Activated naive CD8-positive, alpha-beta T cell treated with anti-CD3 and anti-CD28 coated beads, Interleukin-2, amount 10 ng/mL, durations not matched to agents 7 days and 5 days (primary cell): ENCODE data around the gene SAPCD2. TPM values are rescaled to one million over a fixed set of nuclear protein-coding genes. Genes with fewer than 3 reads are reported as not detected.
"Not testable (repeated sequence)": the region's sequence is repeated elsewhere in the genome, so short reads cannot be mapped to it uniquely, and the experiment has no call there.

Source experiments
- ATAC-seq: fragments of 150-1000 bp; cut with Tn5 transposase; one replicate; pipeline ENCODE4 v1.10.0; 2021; ENCODE audit warnings: low read depth, moderate library complexity
- POLR2A ChIA-PET: fragments of 350-600 bp; sonication (Branson Sonifier 250); formaldehyde crosslinking; loops from one replicate; lab custom pipeline; 2021; ENCODE audit warnings: antibody characterized with exemption; lab: Charles Lee
- DNase-seq: peaks from one replicate; pipeline ENCODE4 v3.0.0; 2021
- H3K27ac Mint-ChIP-seq: one replicate; pipeline ENCODE4 v1.8.0; 2022; ENCODE audit warnings: mild to moderate bottlenecking, mixed read lengths
- H3K27me3 Mint-ChIP-seq: one replicate; pipeline ENCODE4 v1.8.0; 2022; ENCODE audit warnings: mild to moderate bottlenecking, moderate library complexity, mixed read lengths
- H3K36me3 Mint-ChIP-seq: one replicate; pipeline ENCODE4 v1.8.0; 2021; ENCODE audit warnings: mild to moderate bottlenecking, mixed read lengths
- H3K4me1 Mint-ChIP-seq: one replicate; pipeline ENCODE4 v1.8.0; 2021; ENCODE audit warnings: mixed read lengths
- H3K4me3 Mint-ChIP-seq: one replicate; pipeline ENCODE4 v1.8.0; 2022; ENCODE audit warnings: mild to moderate bottlenecking, moderate library complexity, mixed read lengths
- H3K9me3 Mint-ChIP-seq: one replicate; pipeline ENCODE4 v1.8.0; 2021; ENCODE audit warnings: mixed read lengths
- total RNA-seq, 2 experiments: library from RNA; stranded (reverse); gene quantifications; one replicate each; pipeline ENCODE4 v1.2.3, GENCODE V29; 2021

Gene SAPCD2
- total RNA-seq, 2 experiments from 2014 or later, result 26.4 to 30.0 TPM

DNA sequence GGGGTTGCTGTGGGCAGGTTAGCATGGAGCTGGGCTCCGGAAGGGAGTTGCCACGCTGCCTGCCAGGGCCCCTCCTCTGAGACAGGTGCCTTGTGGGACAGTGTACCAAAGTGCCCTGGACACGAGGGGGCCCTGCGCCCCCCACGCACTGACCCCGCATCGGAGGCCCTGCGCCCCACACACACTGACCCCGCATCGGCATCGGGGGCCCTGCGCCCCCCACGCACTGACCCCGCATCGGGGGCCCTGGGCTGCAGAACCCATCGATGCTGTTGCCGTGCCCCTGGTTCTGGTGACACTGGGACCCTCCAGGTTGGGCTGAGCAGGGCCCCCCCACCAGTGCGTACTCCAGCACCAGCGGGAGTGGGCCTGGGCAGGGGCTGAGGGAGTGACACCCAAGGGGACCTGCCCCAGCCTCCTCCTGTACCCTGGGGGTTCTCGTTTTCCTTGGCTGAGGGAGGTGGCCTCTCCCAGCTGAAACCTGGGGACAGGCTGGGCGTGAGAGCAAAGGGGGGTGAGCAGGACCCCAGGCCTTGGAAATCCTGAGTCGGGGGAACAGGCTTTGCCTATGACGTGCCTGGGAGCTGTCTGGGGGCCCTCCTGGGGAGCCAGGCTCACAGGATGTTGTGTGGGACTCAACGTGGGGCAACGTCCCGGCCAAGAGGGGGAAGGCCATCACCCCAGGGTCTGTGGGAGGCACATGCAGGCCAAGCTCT is 6.9 kb downstream of the SAPCD2 start:
- POLR2A ChIA-PET, result interaction anchor here (0.8 to 1.4 kb wide), 2 partner anchors 17 to 36 kb away, joined by 3 to 4 read pairs; no protein-coding TSS in a partner anchor
- no peak for DNase-seq
- Mint-ChIP-seq H3K9me3 (no peaks in the 10 kb centered on the region), H3K4me3 (no peak overlapping the region), H3K27ac (no peak overlapping the region), H3K4me1 (peaks cover 8% of the 10 kb centered on the region), H3K36me3 (peaks cover 3% of the 10 kb centered on the region), H3K27me3 (no peaks in the 10 kb centered on the region)
- no peak for ATAC-seq

DNA sequence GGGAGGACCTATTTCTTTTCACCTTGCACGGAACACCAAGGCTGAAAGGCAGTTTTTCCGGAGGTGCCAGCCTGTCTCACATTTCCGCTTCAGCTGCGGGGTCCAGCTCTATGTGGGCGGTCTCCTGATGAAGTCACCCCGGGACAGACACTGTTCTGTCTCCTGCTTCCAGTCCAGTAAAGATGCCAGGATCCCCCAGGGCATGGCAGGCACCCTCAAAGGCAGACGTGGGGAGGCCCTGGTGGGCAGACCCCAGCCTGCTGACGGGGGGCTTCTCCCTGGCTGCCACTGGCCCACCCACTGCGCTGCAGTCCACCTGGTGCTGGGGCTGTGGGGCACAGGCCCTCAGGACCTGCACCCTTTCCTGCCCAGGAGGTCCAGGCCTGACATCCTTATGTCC is 7.6 kb downstream of the SAPCD2 start:
- DNase-seq, H3K36me3 Mint-ChIP-seq, H3K27me3 Mint-ChIP-seq, H3K27ac Mint-ChIP-seq, H3K4me1 Mint-ChIP-seq, H3K9me3 Mint-ChIP-seq, ATAC-seq, H3K4me3 Mint-ChIP-seq: not testable (repeated sequence)
- POLR2A ChIA-PET, result interaction anchor here (0.8 kb wide), 1 partner anchor 16 kb away, joined by 3 read pairs; no protein-coding TSS in a partner anchor

DNA sequence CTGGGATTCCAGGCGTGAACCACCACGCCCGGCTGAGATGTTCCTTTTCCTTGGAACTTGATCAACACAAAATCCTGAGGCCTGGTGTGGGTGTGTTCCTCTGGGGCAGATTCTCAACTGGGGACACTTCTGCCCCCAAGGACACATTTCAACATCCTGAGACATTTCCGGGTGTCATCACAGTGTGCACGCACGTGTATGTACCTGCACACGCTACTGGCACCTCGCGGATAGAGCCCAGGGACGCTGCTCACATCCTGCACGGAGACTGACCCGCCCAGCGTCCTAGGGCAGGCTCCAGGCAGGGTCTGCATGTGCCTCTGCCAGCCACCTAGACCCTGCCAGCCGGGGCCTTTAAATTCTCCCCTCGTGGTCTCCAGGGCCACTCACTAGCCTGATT is 8.0 kb downstream of the SAPCD2 start:
- H3K27me3 Mint-ChIP-seq, result peaks cover 2% of the 10 kb centered on the region
- DNase-seq (no peak), ATAC-seq (no peak)
- H3K4me1 Mint-ChIP-seq, result peaks cover 1% of the 10 kb centered on the region
- POLR2A ChIA-PET, result interaction anchor here (0.8 kb wide), 1 partner anchor 16 kb away, joined by 3 read pairs; no protein-coding TSS in a partner anchor
- H3K9me3 Mint-ChIP-seq, result no peaks in the 10 kb centered on the region
- no peak overlapping the region for H3K4me3 Mint-ChIP-seq
- H3K27ac Mint-ChIP-seq, result no peak overlapping the region
- H3K36me3 Mint-ChIP-seq, result peaks cover 3% of the 10 kb centered on the region

DNA sequence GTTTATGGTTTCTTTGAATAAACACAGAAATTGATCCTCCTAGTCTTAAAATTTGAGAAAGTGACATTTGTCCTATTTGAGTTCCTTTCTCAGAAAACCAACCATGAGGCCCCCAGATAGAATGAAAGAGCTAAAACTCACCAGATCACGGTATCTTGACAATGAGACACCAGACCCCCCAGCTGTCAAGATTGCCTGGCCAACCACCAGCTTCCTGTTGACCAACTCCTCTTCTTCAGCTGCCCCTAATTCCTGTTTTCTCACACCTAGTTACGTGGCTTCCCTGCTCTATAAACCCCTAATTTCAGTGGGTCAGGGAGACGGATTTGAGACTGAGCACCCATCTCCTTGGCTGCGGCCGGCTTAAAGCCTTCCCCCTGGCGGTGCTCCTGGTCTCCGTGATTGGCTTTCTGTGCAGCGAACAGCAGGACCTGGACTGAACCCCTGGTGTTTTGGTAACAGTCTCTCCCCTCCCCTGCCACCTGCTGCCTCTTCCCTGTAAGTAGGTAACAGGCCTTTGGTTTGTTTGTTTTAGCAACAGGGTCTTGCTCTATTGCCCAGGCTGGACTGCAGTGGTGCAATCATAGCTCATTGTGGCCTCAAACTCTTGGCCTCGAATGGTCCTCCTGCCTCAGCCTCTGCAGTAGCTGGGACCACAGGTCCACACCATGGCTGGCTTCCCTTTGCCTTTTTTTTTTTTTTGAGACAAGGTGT is 11.7 kb downstream of the SAPCD2 start:
- no peaks in the 10 kb centered on the region for H3K9me3 Mint-ChIP-seq
- no peak overlapping the region for H3K4me3 Mint-ChIP-seq
- no peaks in the 10 kb centered on the region for H3K4me1 Mint-ChIP-seq
- DNase-seq (no peak), ATAC-seq (no peak)
- POLR2A ChIA-PET, result interaction anchor here (0.6 to 2.1 kb wide), 3 partner anchors 9 to 21 kb away, joined by 3 to 5 read pairs (median 5); partner anchors contain the start of gene SAPCD2
- peaks cover 4% of the 10 kb centered on the region for H3K27me3 Mint-ChIP-seq
- H3K27ac Mint-ChIP-seq, result no peak overlapping the region
- no peaks in the 10 kb centered on the region for H3K36me3 Mint-ChIP-seq

DNA sequence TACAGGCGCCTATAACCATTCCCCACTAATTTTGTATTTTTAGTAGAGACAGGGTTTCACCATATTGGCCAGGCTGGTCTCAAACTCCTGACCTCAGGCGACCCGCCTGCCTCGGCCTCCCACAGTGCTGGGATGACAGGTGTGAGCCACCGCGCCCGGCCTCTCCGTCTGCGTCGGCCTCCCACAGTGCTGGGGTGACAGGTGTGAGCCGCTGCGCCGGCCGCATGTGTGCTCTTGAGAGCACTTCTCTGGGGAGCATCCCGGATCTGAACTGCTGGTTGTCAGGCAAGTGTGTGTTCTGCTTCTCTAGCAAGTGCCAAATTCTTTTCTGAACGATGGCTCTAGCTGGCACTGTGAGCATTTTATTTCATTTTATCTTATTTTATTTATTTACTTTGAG is 12.8 kb downstream of the SAPCD2 start:
- Mint-ChIP-seq H3K27ac (no peak overlapping the region), H3K4me3 (no peak overlapping the region), H3K27me3 (peaks cover 8% of the 10 kb centered on the region), H3K9me3 (no peaks in the 10 kb centered on the region), H3K36me3 (no peaks in the 10 kb centered on the region), H3K4me1 (no peaks in the 10 kb centered on the region)
- POLR2A ChIA-PET, result interaction anchor here (2.1 kb wide), 1 partner anchor 13 kb away, joined by 5 read pairs; the partner anchor contains the start of gene SAPCD2
- DNase-seq, result no peak
- no peak for ATAC-seq

DNA sequence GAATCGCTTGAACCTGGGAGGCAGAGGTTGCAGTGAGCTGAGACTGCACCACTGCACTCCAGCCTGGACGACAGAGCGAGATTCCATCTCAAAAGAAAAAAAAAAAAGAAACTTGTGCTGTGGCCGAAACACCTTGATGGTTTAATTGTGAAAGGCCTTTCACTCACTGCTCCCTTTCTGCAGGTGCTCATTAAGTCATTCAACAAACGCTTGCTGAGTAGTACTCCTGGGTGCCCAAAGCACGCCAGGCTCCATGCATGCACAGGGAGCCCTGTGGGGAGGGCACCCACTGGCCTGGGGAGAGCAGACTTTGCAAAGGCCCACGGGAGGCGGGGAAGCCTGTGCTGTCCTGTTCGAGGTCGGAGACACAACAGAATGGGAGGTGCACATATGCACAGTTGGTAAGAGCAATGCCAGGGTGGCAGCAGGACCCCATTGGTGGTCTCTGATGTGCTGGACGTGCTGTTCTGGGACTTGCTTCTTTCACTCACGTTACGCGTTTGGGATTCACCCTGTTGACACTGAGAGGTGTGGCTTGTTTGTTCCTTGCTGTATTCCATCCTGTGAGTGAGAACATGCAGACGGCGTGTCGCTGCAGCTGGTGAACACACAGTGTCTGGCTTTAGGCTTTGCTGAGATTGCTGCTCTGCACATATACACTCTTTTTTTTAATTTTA is 13.5 kb downstream of the SAPCD2 start:
- ATAC-seq (no peak), DNase-seq (no peak)
- Mint-ChIP-seq H3K27me3 (peaks cover 11% of the 10 kb centered on the region), H3K4me1 (no peaks in the 10 kb centered on the region), H3K4me3 (no peak overlapping the region), H3K36me3 (no peaks in the 10 kb centered on the region), H3K9me3 (no peaks in the 10 kb centered on the region), H3K27ac (no peak overlapping the region)
- POLR2A ChIA-PET, result interaction anchor here (1.4 to 2.1 kb wide), 2 partner anchors 10 to 13 kb away, joined by 5 to 6 read pairs; partner anchors contain the start of gene SAPCD2

DNA sequence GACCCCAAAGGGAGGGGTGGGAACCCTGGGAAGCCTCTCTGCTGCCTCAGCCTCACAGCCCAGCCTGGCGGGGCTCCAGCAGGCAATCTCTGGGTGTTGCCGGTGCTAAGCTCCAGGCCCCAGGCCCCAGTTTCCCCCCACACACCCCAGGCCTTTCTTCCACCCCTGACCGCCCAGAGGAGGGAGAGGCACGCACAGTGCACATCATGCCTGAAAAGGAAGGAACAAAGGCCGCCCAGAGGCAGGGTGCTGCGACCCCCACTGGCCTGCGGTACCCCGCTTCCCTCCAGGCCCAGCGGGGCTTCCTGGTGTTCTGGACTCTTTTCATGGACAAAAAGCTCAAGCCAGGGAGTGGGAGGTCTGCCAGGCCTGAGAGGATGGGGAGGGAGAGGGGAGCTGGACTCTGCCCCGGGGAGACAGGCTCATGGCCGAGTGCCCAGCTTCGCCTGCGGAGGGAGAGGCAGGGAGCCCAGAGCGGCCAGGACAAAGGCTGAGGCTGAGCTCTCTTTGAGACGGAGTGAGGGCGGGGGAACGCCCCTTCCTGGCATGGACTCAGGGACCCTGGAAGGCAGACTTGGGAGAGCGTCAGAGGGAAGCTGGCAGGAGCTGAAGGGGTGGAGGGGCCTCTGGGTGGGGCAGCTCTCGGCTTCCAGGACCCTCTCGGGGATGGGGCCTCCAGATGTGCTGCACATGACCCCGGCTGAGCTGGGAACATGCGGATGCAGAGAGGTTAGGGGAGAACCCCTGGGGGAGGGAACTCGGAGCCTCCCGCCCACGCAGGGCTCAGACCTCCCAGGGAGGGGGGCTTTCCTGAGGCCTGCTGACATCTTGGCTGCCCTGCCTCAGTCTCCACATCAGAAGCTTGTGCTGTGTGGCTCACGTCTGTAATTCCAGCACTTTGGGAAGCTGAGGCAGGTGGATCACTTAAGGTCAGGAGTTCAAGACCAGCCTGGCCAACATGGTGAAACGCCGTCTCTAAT is 14.7 kb downstream of the SAPCD2 start:
- POLR2A ChIA-PET, result interaction anchor here (1.1 to 1.4 kb wide), 3 partner anchors 11 to 74 kb away, joined by 3 to 6 read pairs (median 4); partner anchors contain the start of gene SAPCD2
- Mint-ChIP-seq H3K27ac (no peak overlapping the region), H3K36me3 (no peaks in the 10 kb centered on the region), H3K9me3 (no peaks in the 10 kb centered on the region), H3K4me1 (no peaks in the 10 kb centered on the region), H3K4me3 (no peak overlapping the region), H3K27me3 (peaks cover 11% of the 10 kb centered on the region)
- DNase-seq, result no peak
- no peak for ATAC-seq

DNA sequence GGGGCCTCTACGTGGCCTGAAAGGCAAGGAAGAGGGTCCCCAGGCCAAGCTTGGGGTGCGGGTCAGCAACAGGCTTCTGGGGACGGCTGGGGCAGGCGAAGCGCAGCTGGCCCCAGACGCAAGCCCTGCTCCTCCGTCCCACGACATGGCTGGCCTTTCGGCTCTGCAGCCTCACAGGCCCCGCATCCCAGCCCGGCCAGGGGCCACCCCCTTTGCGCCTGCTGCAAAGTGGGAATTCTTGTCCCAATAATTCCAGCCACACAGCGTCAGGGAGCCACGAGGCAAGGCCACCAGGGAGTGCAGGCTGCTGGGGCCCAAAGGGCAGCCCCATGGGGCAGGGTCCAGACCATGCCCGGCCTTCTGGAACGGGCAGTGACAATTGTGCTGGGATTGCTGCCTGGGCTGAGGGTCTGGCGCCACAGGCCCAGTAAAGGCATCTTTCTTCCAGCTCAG is 15.4 kb downstream of the SAPCD2 start:
- ATAC-seq, result no peak
- no peak for DNase-seq
- Mint-ChIP-seq H3K36me3 (no peaks in the 10 kb centered on the region), H3K4me3 (no peak overlapping the region), H3K27me3 (peaks cover 16% of the 10 kb centered on the region), H3K4me1 (no peaks in the 10 kb centered on the region), H3K9me3 (no peaks in the 10 kb centered on the region), H3K27ac (no peak overlapping the region)
- POLR2A ChIA-PET, result interaction anchor here (1.1 to 1.4 kb wide), 2 partner anchors 12 to 16 kb away, joined by 4 to 6 read pairs; partner anchors contain the start of gene SAPCD2

DNA sequence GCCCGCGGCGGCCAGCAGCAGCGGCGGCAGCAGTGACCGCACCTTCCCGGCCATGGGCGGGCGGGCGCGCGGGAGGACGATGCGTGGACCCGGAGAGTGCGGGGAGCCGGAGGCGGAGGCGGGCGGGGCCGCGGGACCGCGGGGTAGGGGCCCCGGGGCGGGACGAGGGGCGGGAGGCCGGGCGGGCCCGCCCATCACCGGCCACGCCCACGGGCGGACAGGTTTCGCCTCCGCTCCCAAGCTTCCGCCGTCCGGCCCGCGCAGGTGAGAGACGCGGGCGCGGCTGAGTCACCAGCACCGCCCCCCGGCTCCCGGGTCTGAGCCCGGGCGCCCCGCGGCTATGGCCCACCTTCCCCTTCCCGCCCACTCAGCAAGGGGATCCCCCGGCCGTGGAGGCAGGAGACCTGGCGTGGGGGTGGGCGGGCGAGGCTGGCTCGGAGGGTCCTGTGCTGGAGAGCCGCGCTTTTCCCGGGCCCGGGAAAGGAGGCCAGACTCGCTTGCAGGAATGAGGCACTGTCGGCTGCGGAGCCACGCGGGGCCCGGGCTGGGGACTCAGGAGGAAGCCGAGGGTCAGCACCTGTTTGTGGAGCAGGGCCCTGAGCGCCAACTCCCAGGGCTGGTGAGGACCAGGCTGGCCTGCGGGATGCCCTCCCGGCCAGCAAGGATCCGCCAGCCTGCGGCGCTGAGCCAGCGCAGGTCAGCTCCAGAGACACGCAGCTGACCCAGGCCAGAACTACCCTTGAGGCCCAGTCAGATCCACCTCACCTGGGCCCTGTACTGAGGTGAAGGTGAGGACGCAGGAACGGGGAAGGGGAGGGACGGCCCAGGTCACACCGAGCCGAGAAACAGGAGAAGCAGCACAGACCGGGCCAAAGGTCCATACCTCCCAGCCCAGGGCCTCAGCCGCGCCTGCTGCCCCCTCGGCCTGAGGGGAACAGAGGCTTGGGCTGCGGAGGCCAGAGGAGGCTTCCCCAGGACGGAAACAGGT is 16.1 kb downstream of the SAPCD2 start, which contains the start of gene ENTPD2:
ENTPD2 (minus strand) TSS at position 118 of the 988 bp plus-strand sequence; CDS start at position 54, 64 bp downstream.
- Mint-ChIP-seq H3K4me3 (no peak within 1 kb of the TSS), H3K36me3 (no peaks in the 10 kb centered on the region)

DNA sequence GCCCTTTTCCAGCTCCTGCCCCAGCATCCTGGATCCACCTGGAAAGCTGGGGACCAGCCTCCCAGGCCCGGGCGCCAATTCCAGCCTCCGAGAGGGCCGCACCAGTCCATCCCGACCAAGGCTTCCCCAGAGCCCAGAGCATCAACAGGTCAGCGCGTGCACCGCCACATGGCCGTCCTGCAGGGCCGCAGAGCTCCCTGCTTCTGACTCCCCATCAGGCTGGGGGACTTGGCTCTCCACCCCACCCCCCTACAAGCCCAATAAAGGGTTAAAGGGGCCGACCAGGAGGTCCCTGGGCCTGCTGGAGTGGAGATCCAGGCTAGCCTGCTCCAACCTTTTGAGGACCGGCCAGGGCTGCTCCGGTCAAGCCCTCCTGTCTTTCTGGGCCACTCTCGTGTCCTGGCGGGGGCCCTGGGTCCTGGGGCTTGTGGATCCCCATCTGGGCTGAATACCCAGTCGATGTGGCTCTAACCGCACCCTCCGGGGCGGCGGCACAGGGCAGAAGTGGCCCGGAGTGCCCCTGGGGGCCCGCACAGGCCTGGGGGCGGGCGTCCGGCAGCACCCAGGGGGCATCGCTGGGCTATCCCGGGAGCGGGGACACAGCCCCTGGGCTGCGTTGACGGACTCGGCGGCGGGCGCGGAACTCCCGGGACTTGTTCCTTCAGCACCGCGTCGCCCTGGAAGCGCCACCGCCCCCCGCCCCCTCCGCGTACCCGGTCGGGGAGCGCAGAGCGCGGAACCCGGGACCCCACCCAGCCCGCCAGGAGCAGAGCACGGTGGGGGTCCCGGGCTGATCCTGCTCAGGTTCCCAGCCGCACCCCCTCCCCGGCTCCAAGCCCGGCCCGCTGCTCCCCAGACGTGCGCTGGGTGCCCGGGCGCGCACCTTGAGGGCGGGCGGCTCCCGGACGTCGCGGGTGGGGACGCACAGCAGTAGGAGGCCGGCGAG is 17.1 kb downstream of the SAPCD2 start:
- H3K27me3 Mint-ChIP-seq, result peaks cover 24% of the 10 kb centered on the region
- H3K4me1 Mint-ChIP-seq, result peaks cover 2% of the 10 kb centered on the region
- H3K27ac Mint-ChIP-seq, result no peak overlapping the region
- no peaks in the 10 kb centered on the region for H3K36me3 Mint-ChIP-seq
- H3K4me3 Mint-ChIP-seq, result no peak overlapping the region
- H3K9me3 Mint-ChIP-seq, result no peaks in the 10 kb centered on the region
- POLR2A ChIA-PET, result interaction anchor here (0.9 to 1.9 kb wide), 3 partner anchors 15 to 34 kb away, joined by 3 to 5 read pairs (median 3); partner anchors contain the start of genes MAN1B1 and SAPCD2
- DNase-seq (no peak), ATAC-seq (peak; percentile 36)

More for the DNA sequence above, 16.1 kb downstream of the SAPCD2 start, which contains the start of gene ENTPD2:
- Mint-ChIP-seq H3K4me1 (peaks cover 2% of the 10 kb centered on the region), H3K27ac (no peak within 1 kb of the TSS), H3K27me3 (peaks cover 22% of the 10 kb centered on the region), H3K9me3 (no peaks in the 10 kb centered on the region)
- DNase-seq (peak; percentile 70), ATAC-seq (peak; percentile 53)
- POLR2A ChIA-PET, result interaction anchor here (1.1 to 1.9 kb wide), 2 partner anchors 16 kb away, joined by 4 to 5 read pairs; partner anchors contain the start of gene SAPCD2
